Hepatocyte (in vitro differentiated cells): ENCODE measurements around the gene CCDC196.

Source experiments
- EZH2 ChIP-seq: fragments of 200-600 bp; sonication (generic); IDR thresholded peaks from 2 replicates; pipeline ENCODE4 v1.6.1; 2016; ENCODE audit warnings: antibody characterized with exemption, mild to moderate bottlenecking, borderline replicate concordance
- TF ChIP-seq, protein P1 (sequence below): fragments of 200-600 bp; sonication (generic); IDR thresholded peaks from 2 replicates; pipeline ENCODE4 v1.5.1; 2016; ENCODE audit warnings: antibody characterized with exemption, mild to moderate bottlenecking; ENCODE audit not compliant: poor library complexity

- TF ChIP-seq EZH2, result no peak
- TF ChIP-seq, protein P1, sequence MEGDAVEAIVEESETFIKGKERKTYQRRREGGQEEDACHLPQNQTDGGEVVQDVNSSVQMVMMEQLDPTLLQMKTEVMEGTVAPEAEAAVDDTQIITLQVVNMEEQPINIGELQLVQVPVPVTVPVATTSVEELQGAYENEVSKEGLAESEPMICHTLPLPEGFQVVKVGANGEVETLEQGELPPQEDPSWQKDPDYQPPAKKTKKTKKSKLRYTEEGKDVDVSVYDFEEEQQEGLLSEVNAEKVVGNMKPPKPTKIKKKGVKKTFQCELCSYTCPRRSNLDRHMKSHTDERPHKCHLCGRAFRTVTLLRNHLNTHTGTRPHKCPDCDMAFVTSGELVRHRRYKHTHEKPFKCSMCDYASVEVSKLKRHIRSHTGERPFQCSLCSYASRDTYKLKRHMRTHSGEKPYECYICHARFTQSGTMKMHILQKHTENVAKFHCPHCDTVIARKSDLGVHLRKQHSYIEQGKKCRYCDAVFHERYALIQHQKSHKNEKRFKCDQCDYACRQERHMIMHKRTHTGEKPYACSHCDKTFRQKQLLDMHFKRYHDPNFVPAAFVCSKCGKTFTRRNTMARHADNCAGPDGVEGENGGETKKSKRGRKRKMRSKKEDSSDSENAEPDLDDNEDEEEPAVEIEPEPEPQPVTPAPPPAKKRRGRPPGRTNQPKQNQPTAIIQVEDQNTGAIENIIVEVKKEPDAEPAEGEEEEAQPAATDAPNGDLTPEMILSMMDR, result no peak
Measured at GRCh38 chr14:66493750-66494149, 7.6 kb downstream of the CCDC196 start.
